GM21367 (cell line): ENCODE results near the gene DNAJC30.

Experiments used
- ATAC-seq: cut with Tn5 transposase; IDR thresholded peaks from one replicate; pipeline ENCODE4 v1.9.1; 2021; ENCODE audit not compliant: unreplicated experiment

The DNAJC30 gene

GRCh38 chr7:73650524-73650923, 32.7 kb downstream of the DNAJC30 start:
- ATAC-seq: no peak

- ATAC-seq: no peak
Measured at GRCh38 chr7:73649576-73649975, 33.7 kb downstream of the DNAJC30 start.

GRCh38 chr7:73648593-73649332, 34.5 kb downstream of the DNAJC30 start:
- no peak for ATAC-seq

- no peak for ATAC-seq
Measured at GRCh38 chr7:73647725-73648592, 35.3 kb downstream of the DNAJC30 start.

- ATAC-seq: no peak
Measured at GRCh38 chr7:73646785-73647724, 36.2 kb downstream of the DNAJC30 start.

GRCh38 chr7:73645643-73646174, 37.5 kb downstream of the DNAJC30 start:
- no peak for ATAC-seq

- no peak for ATAC-seq
Measured at GRCh38 chr7:73644688-73645286, 38.5 kb downstream of the DNAJC30 start.

- ATAC-seq: no peak
Measured at GRCh38 chr7:73642834-73643233, 40.4 kb downstream of the DNAJC30 start.

- no peak for ATAC-seq
Measured at GRCh38 chr7:73638911-73639310, 44.3 kb downstream of the DNAJC30 start.

- ATAC-seq: no peak
Measured at GRCh38 chr7:73635428-73636200, 47.6 kb downstream of the DNAJC30 start.

GRCh38 chr7:73633844-73634243, 49.4 kb downstream of the DNAJC30 start:
- no peak for ATAC-seq

- no peak for ATAC-seq
Measured at GRCh38 chr7:73633323-73633722, 49.9 kb downstream of the DNAJC30 start.

- ATAC-seq: no peak
Measured at GRCh38 chr7:73631558-73631957, 51.7 kb downstream of the DNAJC30 start.
